ACC112 (cell line): ENCODE data around the gene SMIM43.

Experiments
- H2AFZ ChIP-seq: fragments of 200-600 bp; sonication (generic); one replicate; pipeline ENCODE4 v1.6.0; 2017; ENCODE audit warnings: antibody characterized with exemption, low read length; ENCODE audit not compliant: unreplicated experiment
- H3K27ac ChIP-seq: fragments of 200-600 bp; sonication (generic); 2 replicates; pipeline ENCODE4 v1.5.1; 2014; ENCODE audit warnings: low read depth, mild to moderate bottlenecking, antibody characterized with exemption, low read length, moderate library complexity
- H3K27me3 ChIP-seq: fragments of 200-600 bp; sonication (generic); 2 replicates; pipeline ENCODE4 v1.6.1; 2014; ENCODE audit warnings: mild to moderate bottlenecking, antibody characterized with exemption, low read length, moderate library complexity, mixed read lengths; ENCODE audit not compliant: insufficient read depth
- H3K36me3 ChIP-seq: fragments of 200-600 bp; sonication (generic); 2 replicates; pipeline ENCODE4 v1.6.1; 2016; ENCODE audit warnings: mild to moderate bottlenecking, antibody characterized with exemption, low read length, moderate library complexity, mixed read lengths; ENCODE audit not compliant: insufficient read depth
- H3K4me1 ChIP-seq: fragments of 200-600 bp; sonication (generic); one replicate; pipeline ENCODE4 v1.6.1; 2016; ENCODE audit warnings: low read length, mixed read lengths; ENCODE audit not compliant: insufficient read depth, unreplicated experiment, control insufficient read depth
- H3K4me3 ChIP-seq: fragments of 200-600 bp; sonication (generic); 2 replicates; pipeline ENCODE4 v1.5.1; 2014; ENCODE audit warnings: mild to moderate bottlenecking, low read depth, low read length
- H3K79me2 ChIP-seq: fragments of 200-600 bp; sonication (generic); one replicate; pipeline ENCODE4 v1.6.0; 2016; ENCODE audit warnings: low read length; ENCODE audit not compliant: control insufficient read depth, unreplicated experiment, insufficient read depth

Gene SMIM43

DNA sequence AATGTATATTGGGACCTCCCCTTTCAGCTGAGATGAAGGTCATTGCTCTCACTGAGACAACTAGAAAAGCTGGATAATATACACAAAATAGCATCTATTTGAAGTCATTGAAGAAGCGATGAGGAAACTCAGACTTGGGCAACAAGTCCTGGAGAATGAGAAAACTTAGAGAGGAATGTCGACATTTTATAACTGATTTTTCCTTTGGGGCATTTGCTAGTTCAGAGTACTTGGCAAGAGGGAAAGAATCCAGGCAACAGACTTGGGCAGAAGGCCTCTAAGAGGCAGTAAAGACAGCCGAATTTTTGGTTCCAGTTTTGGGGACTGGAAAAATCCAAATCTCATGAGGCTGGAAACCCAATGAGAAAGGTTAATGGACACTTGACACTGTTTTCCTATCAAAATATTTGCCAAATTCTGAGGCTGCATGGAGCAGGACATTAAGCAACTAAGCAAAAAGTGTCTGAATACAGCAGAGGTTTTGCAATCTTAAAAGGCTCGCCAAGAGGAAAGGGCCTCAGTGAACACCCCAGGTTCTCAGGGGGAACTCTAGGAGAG lies 47.2 kb downstream of the SMIM43 start:
- H3K36me3 ChIP-seq, result no peaks in the 10 kb centered on the region
- no peaks in the 10 kb centered on the region for H3K27me3 ChIP-seq
- H3K4me3 ChIP-seq, result no peak overlapping the region
- H3K4me1 ChIP-seq, result peaks cover 9% of the 10 kb centered on the region
- H3K79me2 ChIP-seq, result no peaks in the 10 kb centered on the region
- peak overlapping the region; percentile 69 for H2AFZ ChIP-seq
- peak overlapping the region; percentile 36; the same call in 1 of the 2 replicates for H3K27ac ChIP-seq

DNA sequence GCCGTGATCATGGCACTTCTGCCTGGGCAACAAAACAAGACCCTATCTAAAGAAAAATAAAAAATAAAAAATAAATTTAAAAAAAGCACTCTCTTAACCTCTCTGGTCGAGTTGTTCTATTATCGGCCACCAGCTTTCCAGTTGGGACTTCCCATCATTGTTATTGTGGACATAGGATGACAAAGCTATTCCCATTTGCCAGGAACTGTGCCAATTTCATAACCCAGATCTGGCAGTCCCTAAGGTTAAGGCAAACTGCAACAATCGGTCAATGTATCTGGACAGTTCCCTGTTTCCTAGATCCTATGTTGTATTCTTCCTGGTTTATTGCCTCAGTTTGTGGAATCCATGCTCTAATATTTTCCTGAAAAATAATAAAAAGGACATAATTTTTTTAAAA lies 50.4 kb downstream of the SMIM43 start:
- Histone ChIP-seq H3K4me1 (peaks cover 31% of the 10 kb centered on the region), H3K36me3 (no peaks in the 10 kb centered on the region), H2AFZ (no peak overlapping the region), H3K27me3 (no peaks in the 10 kb centered on the region), H3K27ac (no peak overlapping the region), H3K4me3 (no peak overlapping the region), H3K79me2 (no peaks in the 10 kb centered on the region)

DNA sequence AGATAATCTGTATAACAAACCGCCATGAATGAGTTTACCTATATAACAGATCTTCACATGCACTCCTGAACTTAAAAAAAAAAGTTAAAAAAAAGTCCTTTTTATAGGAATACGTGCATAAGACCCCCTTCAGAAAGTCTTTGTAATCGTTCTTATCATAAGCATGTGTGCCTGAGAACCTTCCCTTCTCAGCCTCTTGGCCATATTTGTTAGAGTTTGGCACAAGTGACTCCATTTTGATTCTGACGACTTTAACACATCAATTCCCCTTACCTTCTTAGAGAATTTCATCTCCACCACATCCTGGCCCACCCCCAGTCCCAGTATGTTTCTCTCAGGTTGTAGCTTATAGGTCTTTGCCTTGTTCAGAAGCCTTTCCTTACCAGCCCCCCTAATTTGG lies 52.2 kb downstream of the SMIM43 start:
- Histone ChIP-seq H3K4me1 (peaks cover 32% of the 10 kb centered on the region), H3K27me3 (no peaks in the 10 kb centered on the region), H3K36me3 (no peaks in the 10 kb centered on the region), H2AFZ (no peak overlapping the region), H3K79me2 (no peaks in the 10 kb centered on the region), H3K4me3 (no peak overlapping the region), H3K27ac (no peak overlapping the region)

DNA sequence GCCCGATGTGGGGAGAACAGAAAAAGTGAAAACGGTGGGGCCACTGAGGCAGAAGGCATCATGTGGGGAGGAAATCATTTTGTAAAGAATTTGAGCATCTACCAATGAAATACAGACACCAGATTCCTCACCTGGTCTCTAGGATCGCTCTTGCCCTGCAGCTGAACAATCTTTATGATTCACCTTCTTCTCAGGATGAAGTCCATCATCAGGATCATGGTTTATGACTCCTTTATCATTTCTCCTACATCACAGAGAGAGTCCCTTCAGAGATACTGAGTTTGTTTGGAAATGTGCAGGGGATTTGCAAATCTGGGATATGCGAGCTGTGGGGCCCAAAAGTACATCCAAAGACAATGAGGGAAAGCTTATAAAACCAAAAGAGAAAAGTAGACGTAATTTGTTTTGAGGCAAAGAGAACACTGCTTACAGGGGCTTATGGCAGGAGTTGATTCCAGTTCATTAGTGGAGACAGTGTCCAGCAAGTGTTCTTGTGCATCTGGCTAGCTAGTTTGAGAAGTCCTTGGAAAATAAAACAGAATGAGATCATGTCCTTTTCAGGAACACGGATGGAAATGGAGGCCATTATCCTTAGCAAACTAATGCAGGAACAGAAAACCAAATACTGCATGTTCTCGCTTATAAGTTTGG lies 52.8 kb downstream of the SMIM43 start:
- H3K79me2 ChIP-seq, result no peaks in the 10 kb centered on the region
- H3K4me3 ChIP-seq, result peak overlapping the region; percentile 19
- H2AFZ ChIP-seq, result peak overlapping the region; percentile 23

DNA sequence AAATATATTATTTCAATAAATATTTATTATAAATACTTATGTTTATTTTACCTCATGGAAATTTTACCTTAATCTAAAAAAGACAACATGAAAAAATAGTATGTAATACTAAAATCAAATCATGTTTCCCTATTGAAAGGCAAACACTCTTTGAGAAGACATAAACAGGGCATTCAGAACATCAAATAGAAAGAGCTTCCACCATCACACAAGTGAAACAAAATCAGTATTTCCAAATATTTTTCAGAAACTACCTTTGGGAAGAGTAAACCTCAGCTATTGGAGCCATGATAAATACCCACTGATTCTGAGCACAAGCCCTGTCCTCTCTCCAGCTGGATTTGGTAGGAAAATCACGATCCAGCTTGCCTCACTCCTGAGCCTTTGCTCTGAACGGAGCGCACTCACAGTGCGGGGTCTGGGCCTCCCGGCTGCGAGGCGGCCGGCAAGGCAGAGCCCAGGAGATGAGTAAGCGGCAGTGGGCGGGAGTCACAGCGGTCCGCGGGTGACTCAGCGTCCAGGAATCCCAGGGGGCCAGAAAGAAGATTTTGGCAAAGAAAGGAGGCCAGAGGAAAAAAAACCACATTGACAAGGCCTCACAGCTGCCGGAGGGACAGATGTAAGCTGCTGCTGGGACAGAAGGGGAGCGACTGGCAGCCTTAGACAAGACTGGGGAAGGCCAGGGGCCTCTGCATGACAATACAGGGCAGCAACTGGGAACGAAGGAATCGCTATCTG lies 53.5 kb downstream of the SMIM43 start:
- no peaks in the 10 kb centered on the region for H3K36me3 ChIP-seq
- no peaks in the 10 kb centered on the region for H3K27me3 ChIP-seq
- H3K4me1 ChIP-seq, result peaks cover 34% of the 10 kb centered on the region
- peak overlapping the region; percentile 84 for H3K27ac ChIP-seq
- peak overlapping the region; percentile 23 for H2AFZ ChIP-seq
- no peaks in the 10 kb centered on the region for H3K79me2 ChIP-seq
- H3K4me3 ChIP-seq, result peak overlapping the region; percentile 67

More for the DNA sequence above, 52.8 kb downstream of the SMIM43 start:
- peaks cover 31% of the 10 kb centered on the region for H3K4me1 ChIP-seq
- no peaks in the 10 kb centered on the region for H3K36me3 ChIP-seq
- no peaks in the 10 kb centered on the region for H3K27me3 ChIP-seq
- H3K27ac ChIP-seq, result peak overlapping the region; percentile 84; the same call in 1 of the 2 replicates

DNA sequence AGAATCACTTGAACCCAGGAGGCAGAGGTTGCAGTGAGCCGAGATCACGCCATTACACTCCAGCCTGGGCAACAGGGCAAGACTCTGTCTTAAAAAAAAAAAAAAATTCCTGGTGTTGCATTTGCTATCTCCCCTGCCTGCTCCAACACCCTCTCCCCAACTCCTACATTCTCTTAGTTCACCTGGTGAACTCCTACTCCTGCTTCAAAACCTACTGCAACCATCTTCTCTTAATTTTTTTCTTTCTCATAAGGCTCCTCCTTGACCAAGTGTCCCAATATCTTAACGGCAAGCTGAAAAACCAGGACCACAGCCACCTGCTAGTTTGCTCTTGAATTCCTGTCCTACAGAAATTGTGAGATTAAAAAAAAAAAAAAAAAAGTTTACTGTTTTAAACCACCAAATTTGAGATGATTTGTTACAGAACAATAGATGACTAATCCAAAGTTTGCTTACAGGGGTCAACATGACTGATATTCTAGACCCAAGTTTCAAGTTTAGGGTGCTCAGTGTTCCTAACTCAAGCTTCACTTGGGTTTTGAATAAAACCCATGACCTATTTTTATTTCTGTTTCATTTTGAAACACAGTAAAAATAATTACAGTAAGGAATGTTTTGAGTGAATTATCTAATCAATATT lies 55.1 kb downstream of the SMIM43 start:
- Histone ChIP-seq H3K27ac (peak overlapping the region; percentile 59), H3K79me2 (no peaks in the 10 kb centered on the region), H3K4me3 (peak overlapping the region; percentile 67), H2AFZ (peak overlapping the region; percentile 74), H3K27me3 (no peaks in the 10 kb centered on the region), H3K36me3 (no peaks in the 10 kb centered on the region), H3K4me1 (peaks cover 34% of the 10 kb centered on the region)
